HG02938 (cell line): ENCODE results near the gene NIP7.

Experiments used
- ATAC-seq: cut with Tn5 transposase; IDR thresholded peaks from one replicate; pipeline ENCODE4 v1.9.1; 2021; ENCODE audit warnings: mild to moderate bottlenecking, moderate library complexity; ENCODE audit not compliant: unreplicated experiment

NIP7 gene

GRCh38 chr16:69381231-69381630 lies 41.7 kb downstream of the NIP7 start:
- ATAC-seq, result no peak

- no peak for ATAC-seq
These were observed 42.8 kb downstream of the NIP7 start for GRCh38 chr16:69382421-69382820.

- ATAC-seq, result no peak
These were observed 45.4 kb downstream of the NIP7 start for GRCh38 chr16:69384974-69385373.

GRCh38 chr16:69386596-69386995 lies 47.0 kb downstream of the NIP7 start:
- ATAC-seq, result no peak
